Activated CD4-positive, alpha-beta T cell treated with anti-CD3 and anti-CD28 coated beads, Interleukin-2, Interleukin-6, amounts not matched to agents 100 ng/mL and 50 ng/mL, durations not matched to agents 16 hours and 8 hours (primary cell): Measurements from ENCODE around the gene HOXB8.
A peak's percentile ranks its signal among the peaks of the same experiment; 100 is the strongest.

Experiments
- DNase-seq: peaks from one replicate; pipeline ENCODE4 v3.0.0-alpha.2; 2020

Gene HOXB8

GRCh38 chr17:48637323-48638260, 22.5 kb upstream of the HOXB8 start:
- no peak for DNase-seq

GRCh38 chr17:48636177-48637018, 21.3 kb upstream of the HOXB8 start:
- DNase-seq = peak; percentile 89

- no peak for DNase-seq
These were observed 19.6 kb upstream of the HOXB8 start for GRCh38 chr17:48634493-48635208.

GRCh38 chr17:48633266-48633677, 18.2 kb upstream of the HOXB8 start:
- no peak for DNase-seq

GRCh38 chr17:48632579-48633265, 17.6 kb upstream of the HOXB8 start:
- DNase-seq = no peak

- no peak for DNase-seq
These were observed 16.8 kb upstream of the HOXB8 start for GRCh38 chr17:48631693-48632578.

- no peak for DNase-seq
These were observed 16.0 kb upstream of the HOXB8 start for GRCh38 chr17:48630925-48631692.

GRCh38 chr17:48630009-48630924, 15.2 kb upstream of the HOXB8 start:
- no peak for DNase-seq

GRCh38 chr17:48629411-48629759, 14.3 kb upstream of the HOXB8 start:
- DNase-seq = no peak

GRCh38 chr17:48628649-48629410, 13.7 kb upstream of the HOXB8 start:
- DNase-seq = no peak

- DNase-seq = no peak
These were observed 12.8 kb upstream of the HOXB8 start for GRCh38 chr17:48627623-48628521.

GRCh38 chr17:48627118-48627597, 12.1 kb upstream of the HOXB8 start:
- DNase-seq = no peak

- peak; percentile 19 for DNase-seq
These were observed 11.4 kb upstream of the HOXB8 start, which contains the start of gene HOXB9 for GRCh38 chr17:48626245-48627117. HOXB9 (minus strand) TSS chr17:48626358; CDS start chr17:48626269, 89 bp downstream.

GRCh38 chr17:48625495-48626244, 10.6 kb upstream of the HOXB8 start:
- DNase-seq = no peak
